ENCODE results near the gene TRIM66.

- no peak for TF ChIP-seq CTCF (IDR thresholded peaks at IDR 0.05; ENCODE audit: insufficient read depth, low read length)
- TF ChIP-seq REST (IDR thresholded peaks at IDR 0.05; ENCODE audit: insufficient replicate concordance, low read depth) = no peak
Observed at GRCh38 chr11:8714622-8715225, 32.3 kb upstream of the TRIM66 start.

All from HL-60 (cell line).